T-helper 9 cell (primary cell): Measurements from ENCODE around the gene MYRF.
A peak's percentile ranks its signal among the peaks of the same experiment; 100 is the strongest.

Experiments
- DNase-seq: peaks from one replicate; pipeline ENCODE4 v3.0.0-alpha.2; 2020

MYRF gene

DNA sequence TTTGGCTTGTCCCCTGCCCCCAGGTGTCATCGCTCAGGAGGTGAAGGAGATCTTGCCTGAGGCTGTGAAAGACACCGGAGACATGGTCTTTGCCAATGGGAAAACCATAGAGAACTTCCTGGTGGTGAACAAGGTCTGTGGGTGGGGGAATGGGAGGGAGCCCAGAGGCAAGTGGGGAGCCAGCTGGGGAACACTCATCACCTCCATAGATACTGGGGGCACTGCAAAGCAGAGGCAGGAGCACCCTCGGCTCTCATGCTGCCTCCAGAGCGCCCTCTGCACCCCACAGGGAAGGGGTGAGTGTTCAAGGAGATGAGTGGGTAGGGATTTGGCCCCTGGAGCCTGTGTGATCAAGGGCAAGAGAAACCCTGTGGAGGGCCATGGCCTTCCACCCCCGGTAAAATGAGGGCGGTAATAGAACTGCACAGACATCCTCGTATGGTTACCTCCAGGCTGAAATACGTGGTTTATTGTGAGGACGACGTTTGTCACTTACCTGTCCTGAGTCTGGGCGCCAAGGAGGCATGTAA is 26.0 kb downstream of the MYRF start:
- DNase-seq = no peak

DNA sequence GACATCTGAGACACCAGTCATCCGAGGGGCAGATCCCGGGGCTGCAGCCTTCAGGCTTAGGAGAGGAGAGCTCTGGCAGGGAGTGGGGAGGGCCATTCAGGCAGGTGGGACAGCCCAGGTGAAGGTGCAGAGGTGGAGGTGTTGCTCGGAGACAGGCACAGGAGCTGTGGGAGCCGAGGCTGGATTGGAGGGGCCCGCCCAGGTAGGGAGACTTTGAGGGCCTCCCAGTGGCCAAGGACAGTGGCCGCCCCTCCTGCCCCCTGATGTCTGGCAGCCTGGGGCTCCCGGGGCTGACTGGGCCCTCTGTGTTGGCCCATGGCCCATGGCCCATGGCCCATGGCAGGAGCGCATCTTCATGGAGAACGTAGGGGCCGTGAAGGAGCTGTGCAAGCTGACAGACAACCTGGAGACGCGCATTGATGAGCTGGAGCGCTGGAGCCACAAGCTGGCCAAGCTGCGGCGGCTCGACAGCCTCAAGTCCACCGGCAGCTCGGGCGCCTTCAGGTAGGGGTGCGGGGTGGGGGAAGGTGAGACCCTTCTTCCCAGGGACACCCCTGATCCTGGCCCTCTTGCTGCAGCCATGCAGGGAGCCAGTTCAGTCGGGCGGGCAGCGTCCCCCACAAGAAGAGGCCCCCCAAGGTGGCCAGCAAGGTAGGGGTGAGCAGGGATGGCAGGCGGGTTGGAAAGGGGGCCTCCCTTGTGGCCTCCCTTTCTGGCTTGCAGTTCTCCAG is 26.6 kb downstream of the MYRF start:
- no peak for DNase-seq

DNA sequence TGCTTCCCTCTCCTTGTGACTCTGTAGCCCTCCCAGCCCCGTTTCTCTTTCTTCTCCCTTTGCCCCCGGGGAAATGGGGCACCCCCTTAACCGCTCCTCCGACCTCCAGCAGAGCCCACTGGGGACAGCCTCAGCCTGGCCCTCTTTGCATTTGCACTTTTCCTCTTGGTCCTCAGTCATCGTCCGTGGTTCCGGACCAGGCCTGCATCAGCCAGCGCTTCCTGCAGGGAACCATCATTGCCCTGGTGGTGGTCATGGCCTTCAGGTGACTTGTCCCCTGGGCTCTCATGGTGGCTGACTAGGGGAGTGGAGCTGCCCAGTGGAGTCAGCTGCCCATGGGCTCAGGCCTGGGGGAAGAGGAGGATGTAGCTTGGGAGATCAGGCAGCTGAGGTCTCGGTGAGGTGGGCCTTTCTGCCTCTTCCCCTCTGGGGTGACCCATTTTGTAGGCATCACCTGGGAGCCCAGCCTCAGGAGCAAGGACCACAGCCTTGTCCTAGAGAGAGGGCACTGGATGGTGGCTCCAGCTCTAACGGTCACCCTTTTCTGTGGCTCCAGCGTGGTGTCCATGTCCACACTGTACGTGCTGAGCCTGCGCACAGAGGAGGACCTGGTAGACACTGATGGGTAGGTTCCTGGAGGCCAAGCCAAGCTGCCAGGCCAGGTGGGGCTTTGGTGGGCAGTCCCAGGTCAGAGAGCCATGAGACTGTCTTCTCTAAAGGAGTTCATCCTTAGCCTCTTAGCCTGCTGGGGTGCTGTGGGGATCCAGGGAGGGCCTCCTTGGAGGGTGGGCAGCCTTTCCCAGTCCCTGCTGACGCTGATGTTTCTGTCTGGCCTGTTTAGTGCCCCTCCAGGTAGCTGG is 27.5 kb downstream of the MYRF start:
- no peak for DNase-seq

DNA sequence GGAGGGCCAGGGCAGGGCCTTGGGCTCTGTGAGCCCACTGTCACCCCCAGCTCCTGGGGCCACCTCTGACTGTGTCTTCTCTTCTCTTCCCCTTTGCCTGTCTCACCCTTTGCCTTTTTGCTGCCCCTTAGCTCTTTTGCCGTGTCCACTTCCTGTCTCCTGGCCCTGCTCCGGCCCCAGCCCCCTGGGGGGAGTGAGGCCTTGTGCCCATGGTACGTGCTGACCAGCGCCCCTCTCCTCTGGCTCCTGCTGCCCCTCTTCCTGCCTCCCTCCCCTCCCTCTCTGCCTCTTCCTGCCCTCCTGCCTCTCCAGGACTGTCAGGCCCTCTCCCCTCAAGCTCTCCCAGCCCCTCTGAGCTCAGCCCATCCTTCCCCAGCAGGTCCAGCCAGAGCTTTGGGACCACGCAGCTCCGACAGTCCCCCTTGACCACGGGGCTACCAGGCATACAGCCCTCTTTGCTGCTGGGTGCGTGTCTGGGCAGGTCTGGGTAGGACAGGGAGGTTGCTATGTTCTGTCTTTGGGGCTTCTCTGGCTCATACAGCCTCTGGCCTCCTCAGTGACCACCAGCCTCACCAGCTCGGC is 28.2 kb downstream of the MYRF start:
- DNase-seq = no peak

DNA sequence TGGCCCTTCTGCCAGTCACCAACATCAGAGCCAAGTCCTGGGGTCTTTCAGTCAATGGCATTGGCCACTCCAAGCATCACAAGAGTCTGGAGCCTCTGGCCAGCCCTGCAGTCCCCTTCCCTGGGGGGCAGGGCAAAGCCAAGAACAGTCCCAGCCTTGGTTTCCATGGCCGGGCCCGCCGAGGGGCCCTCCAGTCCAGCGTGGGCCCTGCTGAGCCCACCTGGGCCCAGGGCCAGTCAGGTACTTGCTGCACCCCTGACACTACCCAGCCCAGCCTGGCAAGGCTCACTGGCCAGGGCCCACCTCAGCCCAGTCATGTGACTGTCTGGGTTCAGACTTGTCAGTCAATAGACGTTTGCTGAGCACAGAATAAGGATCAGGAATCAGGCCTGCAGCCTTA is 29.1 kb downstream of the MYRF start:
- DNase-seq = no peak

DNA sequence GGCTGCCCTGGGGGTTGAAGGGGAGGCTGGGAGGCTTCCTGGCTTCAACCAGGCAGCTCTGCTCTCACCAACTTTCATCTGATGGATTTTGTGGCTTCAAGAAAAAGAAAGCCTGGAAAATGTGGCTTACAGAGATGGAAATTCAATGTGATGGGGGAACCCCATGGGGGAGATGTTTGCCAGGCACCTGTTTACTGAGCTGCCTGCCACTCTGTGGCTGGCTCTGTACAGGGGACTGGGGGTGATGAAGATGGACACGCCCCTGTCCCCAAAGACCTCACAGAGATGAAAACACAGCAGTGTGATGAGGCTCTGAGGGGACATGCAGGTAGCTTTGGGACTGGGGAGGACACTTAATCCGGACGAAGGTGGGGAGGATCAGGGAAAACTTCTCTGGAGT is 29.9 kb downstream of the MYRF start:
- no peak for DNase-seq

DNA sequence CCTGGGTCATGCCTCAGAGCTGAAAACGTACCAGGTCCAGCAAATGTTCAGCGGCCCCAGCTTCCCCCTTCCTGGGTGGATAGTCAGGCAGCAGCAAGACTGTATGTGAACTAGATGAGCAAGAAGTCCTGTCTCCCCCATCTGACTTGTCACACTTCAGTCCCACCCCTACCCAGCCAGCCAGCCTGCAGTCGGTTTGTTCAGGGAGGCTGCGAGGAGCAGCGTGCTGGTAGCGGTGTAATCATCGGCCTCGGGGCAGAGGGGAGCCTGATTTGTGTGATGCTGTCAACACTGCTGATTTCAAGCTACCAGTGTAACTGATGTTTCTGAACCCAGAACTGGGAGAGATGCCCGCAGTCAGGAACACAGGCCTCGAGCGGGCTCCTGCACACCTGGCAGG is 30.4 kb downstream of the MYRF start:
- DNase-seq = no peak

DNA sequence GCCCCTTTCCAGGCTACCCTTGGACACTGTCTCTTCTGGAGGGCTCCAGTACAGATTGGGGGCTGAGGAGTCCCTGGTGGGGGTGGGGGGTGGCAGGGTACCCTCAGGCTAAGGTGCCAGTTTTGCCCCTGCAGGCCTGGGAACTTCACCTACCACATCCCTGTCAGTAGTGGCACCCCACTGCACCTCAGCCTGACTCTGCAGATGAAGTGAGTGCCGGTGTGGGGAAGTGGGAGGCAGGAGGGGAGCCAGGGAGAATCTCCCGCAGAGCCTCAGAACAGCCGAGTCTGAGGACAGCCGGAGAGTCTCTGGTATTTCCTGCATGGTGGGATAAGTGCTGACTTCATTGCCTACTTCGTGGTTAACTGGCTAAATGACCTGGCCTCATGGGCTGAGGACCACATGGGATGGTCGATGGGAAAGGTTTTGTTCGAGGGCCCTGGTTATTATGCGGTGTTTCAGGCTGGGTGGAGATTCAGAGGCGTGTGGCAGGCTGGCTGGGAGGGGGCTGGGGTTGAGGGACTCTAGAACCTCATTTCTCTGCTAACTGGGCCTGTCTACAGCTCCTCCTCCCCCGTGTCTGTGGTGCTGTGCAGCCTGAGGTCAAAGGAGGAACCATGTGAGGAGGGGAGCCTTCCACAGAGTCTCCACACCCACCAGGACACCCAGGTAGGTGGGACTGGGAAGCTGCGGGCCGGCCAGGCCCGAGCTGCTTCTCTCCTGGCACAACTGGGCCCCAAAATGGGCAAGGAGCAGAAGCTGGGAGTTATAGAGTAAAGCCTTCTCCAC is 31.5 kb downstream of the MYRF start:
- no peak for DNase-seq

DNA sequence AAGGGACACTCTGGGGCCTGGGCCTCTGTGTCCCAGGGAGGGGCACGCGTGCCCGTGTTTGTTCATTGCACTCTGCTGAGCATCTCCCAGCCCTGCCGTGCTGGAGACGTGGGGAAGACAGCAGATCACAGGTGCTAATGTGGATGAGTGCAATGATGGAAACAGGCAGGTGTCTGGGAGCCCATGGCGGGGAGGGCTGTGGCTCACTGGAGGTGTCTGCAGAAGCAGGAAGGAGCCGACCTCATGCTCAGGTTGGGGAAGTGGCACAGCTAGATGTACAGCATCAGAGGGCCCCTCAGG is 32.0 kb downstream of the MYRF start:
- DNase-seq = no peak

DNA sequence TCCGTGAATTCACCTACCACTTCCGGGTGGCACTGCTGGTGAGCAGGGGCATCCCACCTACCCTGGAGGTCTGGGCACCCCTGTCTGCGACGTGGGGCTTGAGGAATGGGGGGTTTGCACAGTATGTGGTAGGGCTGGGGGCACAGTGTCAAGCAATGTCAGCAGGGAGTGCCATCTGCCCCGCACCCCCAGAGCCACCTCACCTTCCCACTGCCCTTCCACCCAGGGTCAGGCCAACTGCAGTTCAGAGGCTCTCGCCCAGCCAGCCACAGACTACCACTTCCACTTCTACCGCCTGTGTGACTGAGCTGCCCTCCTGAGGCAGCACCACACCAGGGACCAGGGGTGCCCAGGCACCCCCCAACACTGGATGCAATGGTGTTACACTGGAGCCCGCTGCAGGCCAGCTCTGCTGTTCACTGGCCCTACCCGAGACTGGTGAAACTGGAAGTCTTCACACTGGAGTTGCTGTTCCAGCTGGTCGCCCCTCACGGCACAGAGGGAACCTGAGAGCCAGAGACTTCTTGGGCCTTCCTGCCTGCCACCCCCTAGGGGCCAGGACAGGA is 33.5 kb downstream of the MYRF start:
- DNase-seq = no peak

DNA sequence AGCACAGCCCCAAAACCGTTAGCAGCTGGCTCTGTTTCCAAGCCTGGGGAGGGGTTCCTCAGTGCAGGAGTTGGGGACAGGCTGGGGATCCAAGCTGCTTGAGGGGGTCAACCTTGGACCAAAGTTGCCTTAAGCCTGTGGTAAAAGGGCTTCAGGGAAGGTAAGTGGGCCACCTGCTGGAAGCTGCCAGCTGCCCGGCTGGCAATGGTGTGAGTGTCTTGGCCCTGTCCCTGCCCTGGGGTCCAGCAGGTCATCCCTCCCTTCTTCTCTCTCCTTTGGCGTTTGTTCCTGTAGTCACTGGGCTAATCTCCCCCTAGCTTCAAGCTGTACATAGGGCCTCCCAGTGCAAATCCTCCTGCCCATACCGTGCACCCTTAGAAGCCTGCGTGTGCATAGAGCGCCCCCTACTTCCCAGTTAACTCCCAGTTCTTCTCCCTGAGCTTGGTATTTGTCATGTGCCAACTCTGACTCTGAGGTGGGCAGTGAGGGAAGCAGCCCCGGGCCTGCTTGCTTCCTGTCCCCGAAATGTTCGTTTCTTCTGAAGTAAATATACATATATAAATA is 35.6 kb downstream of the MYRF start:
- no peak for DNase-seq

DNA sequence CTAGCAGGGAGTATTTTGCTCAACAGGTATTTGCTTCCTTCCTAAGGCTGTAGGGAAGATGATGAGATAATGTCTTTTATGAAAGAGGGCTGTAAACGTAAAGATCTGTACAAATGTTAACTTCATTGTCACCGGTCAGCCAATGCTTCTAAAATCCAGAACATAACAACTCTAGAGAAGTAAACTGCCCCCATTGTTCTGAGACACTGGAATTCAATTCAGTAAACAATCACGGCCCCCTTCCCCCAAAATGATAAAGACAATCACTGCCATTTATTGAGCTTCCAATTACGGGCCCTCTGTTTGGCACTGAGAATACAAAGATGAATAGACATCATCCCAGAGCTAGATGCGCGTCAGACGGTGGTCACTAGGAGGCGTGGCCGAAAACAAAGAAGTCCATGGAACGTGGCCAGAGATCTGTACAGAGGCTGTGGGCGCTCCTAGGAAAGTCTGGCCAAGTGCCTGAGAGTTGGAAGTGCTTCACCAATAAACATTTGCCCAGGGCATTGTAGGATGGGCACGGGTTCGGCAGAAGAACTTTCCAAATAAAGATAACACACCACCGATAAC is 39.4 kb downstream of the MYRF start:
- no peak for DNase-seq

DNA sequence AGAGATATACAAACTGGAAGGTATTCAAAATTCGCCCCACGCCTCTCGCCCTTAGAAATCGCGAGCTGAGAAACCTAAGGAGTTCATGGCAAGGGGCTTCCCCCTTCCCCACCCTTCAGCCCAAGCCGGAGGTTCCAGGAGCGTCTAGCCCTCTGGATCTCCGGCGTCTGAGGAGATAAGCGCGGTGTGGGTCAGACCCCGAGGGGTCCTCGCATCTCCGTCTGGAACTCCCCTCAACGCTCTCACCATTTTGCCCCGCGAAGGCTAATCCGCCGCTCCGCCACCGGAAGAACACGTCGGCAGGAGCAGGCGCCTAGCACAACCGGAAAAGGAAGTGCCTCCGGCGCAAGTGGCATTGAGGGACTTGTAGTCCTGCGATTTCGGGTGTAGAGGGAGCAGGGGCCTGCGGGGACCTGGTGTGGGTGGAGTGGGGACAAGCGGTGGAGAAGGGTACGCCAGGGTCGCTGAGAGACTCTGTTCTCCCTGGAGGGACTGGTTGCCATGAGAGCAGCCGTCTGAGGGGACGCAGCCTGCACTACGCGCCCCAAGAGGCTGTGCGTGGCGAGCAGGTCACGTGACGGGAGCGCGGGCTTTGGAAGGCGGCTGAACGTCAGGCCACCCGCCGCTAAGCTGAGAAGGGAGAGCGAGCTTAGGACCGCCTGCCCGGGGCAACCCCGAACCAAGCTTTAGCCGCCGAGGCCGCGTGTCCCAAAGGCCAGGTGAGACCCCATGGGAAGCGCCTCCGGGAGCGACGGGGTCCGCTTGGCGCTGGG is 40.1 kb downstream of the MYRF start, which contains the start of the genes FEN1 and TMEM258:
Gene FEN1, plus strand, starts transcription at position 602 of the 773 bp plus-strand sequence. CDS start 2,451 bp downstream, outside the sequence.
Gene TMEM258, minus strand, starts transcription at position 290 of the 773 bp plus-strand sequence. Its CDS starts 41 bp downstream, at position 249.
- DNase-seq = peak; percentile 80

DNA sequence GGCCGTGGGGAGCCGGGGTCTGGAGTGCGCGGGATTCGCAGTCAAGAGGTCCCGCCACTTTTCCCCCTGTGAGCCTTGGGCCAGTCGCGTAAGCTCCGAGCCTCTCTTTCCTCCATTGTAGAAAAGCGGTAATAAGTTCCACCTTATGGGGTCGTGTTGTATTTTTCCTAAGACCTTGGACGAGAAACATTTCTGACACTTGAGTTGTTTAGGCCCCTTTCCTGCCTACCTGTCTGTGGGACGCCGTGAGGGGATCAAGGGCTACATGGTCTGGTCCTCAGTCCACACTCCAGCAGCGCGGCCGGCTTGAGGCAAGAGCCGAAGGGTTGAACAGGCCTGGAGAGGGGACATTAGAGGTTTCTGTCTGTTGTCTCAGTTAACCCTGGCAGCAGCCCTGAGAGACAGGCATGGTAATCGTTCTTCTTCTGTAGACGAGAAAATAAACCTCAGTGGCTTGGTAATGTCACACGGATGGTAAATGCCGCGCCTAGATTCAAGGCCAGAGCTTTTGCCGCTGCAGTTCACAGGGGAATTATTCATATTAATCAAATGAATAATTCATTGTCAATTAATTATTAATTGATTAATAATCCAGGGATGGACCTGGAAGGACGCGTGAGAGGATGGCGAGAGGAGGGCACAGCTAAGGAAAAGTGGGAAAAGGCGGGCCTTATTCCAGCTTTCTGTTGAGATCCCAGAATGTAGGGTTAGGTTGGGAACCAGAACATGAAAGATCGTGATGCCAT is 40.8 kb downstream of the MYRF start:
- no peak for DNase-seq

DNA sequence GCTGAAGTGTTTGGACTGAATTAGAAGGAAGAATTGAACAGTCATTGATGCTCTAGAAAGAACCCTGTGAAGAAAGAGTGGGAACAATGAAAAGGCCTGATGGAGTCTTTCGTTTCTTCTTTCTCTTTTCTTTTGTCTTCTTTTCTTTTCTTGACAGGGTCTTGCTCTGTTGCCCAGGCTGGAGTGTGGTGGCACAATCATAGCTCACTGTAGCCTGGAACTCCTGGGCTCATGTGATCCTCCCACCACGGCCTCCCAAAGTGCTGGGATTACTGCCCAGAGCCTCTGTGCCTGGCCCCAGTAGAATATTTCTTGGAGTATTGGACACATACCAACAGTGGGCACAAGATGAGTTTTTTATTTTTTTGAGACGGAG is 41.4 kb downstream of the MYRF start:
- no peak for DNase-seq

DNA sequence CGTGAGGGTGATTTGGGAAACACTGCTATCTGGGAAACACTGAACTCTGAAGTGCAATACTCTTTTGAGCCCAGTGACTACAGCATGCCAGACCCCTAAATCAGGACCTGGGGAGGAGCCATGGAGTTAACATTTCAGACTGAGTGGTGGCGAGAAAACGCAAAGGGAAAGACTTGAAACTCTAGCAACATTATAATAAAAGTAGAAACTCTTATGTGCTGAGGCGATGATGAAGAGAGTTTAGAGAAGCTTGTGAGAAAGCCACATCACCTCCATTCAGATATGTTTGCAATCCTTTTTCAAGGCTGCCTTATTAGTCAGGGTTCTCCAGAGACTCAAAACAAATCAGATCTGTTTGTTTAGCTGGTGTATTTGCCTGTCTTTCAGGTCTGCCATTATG is 42.1 kb downstream of the MYRF start:
- no peak for DNase-seq

DNA sequence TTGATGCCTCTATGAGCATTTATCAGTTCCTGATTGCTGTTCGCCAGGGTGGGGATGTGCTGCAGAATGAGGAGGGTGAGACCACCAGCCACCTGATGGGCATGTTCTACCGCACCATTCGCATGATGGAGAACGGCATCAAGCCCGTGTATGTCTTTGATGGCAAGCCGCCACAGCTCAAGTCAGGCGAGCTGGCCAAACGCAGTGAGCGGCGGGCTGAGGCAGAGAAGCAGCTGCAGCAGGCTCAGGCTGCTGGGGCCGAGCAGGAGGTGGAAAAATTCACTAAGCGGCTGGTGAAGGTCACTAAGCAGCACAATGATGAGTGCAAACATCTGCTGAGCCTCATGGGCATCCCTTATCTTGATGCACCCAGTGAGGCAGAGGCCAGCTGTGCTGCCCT is 43.0 kb downstream of the MYRF start:
- DNase-seq = no peak

DNA sequence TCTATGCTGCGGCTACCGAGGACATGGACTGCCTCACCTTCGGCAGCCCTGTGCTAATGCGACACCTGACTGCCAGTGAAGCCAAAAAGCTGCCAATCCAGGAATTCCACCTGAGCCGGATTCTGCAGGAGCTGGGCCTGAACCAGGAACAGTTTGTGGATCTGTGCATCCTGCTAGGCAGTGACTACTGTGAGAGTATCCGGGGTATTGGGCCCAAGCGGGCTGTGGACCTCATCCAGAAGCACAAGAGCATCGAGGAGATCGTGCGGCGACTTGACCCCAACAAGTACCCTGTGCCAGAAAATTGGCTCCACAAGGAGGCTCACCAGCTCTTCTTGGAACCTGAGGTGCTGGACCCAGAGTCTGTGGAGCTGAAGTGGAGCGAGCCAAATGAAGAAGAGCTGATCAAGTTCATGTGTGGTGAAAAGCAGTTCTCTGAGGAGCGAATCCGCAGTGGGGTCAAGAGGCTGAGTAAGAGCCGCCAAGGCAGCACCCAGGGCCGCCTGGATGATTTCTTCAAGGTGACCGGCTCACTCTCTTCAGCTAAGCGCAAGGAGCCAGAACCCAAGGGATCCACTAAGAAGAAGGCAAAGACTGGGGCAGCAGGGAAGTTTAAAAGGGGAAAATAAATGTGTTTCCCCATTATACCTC is 43.6 kb downstream of the MYRF start:
- no peak for DNase-seq

DNA sequence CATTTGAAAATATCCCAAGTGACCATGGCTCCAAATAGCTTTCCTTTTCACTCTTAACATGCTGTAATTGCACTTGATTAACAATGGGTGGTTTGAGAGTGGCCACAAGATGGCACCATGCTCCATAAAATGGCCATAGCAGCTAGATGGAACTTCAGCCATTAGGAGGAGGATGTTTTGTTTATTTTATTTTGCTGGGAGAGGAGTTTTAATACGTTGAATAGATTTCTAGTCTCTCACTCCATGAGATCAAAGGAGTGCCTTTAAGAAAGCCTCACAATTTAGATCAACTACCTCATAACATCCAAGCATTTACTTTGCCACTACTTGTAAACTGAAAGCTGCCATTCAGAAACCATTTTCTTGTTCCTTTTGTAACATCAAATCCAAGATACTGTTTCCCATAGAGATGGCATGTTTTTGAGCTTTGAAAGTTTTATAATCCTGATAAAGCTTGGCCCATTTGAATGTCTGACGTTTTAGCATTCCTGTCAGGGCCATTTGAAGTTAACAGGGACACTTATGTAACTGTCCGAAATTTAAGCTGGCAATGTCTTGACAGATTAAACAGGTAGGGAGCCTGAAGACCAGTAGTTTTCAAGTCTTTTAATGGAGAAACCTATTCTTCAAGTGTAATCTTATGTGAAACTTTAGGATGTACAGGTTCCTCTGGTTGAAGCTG is 45.0 kb downstream of the MYRF start:
- peak; percentile 59 for DNase-seq
